H9 (cell line): ENCODE measurements around the gene PGLYRP3. TPM values are rescaled to one million over a fixed set of nuclear protein-coding genes. Genes with fewer than 3 reads are reported as not detected.

ENCODE experiments used
- DNase-seq: peaks from one replicate; pipeline ENCODE4 v3.0.0-alpha.2; 2017
- H2AFZ ChIP-seq: one replicate; pipeline ENCODE4 v1.6.1; 2013; ENCODE audit warnings: mild to moderate bottlenecking, low read length, control low read depth, moderate library complexity
- H2AK5ac ChIP-seq: 2 replicates; pipeline ENCODE4 v1.6.1; 2013; ENCODE audit warnings: low read length, control low read depth, mixed read lengths; ENCODE audit not compliant: insufficient read length
- H2BK120ac ChIP-seq: one replicate; pipeline ENCODE4 v1.6.1; 2013; ENCODE audit warnings: low read depth, mild to moderate bottlenecking, low read length, control low read depth, inconsistent platforms; ENCODE audit not compliant: poor library complexity, severe bottlenecking
- H2BK12ac ChIP-seq: 2 replicates; pipeline ENCODE4 v1.6.1; 2013; ENCODE audit warnings: low read length, control low read depth, mixed read lengths, low read depth; ENCODE audit not compliant: insufficient read length
- H2BK15ac ChIP-seq: 2 replicates; pipeline ENCODE4 v1.6.1; 2013; ENCODE audit warnings: low read depth, low read length, control low read depth
- H2BK20ac ChIP-seq: one replicate; pipeline ENCODE4 v1.6.1; 2013; ENCODE audit warnings: low read depth, mild to moderate bottlenecking, low read length, control low read depth, inconsistent platforms; ENCODE audit not compliant: poor library complexity, severe bottlenecking
- H2BK5ac ChIP-seq: 2 replicates; pipeline ENCODE4 v1.6.1; 2013; ENCODE audit warnings: low read length, control low read depth, mixed read lengths; ENCODE audit not compliant: insufficient read length
- H3K14ac ChIP-seq: 2 replicates; pipeline ENCODE4 v1.6.1; 2013; ENCODE audit warnings: low read length, control low read depth; ENCODE audit not compliant: insufficient read depth
- H3K18ac ChIP-seq: 2 replicates; pipeline ENCODE4 v1.6.1; 2013; ENCODE audit warnings: low read depth, mild to moderate bottlenecking, mixed read lengths, low read length, control low read depth; ENCODE audit not compliant: insufficient read length
- H3K23ac ChIP-seq: 2 replicates; pipeline ENCODE4 v1.6.1; 2013; ENCODE audit warnings: low read length, control low read depth, mixed read lengths, low read depth; ENCODE audit not compliant: insufficient read length
- H3K23me2 ChIP-seq: 2 replicates; pipeline ENCODE4 v1.6.1; 2013; ENCODE audit warnings: low read depth, mild to moderate bottlenecking, mixed read lengths, low read length, control low read depth; ENCODE audit not compliant: insufficient read length, poor library complexity, severe bottlenecking
- H3K27ac ChIP-seq: 2 replicates; pipeline ENCODE4 v1.5.1; 2013; ENCODE audit warnings: low read length, control low read depth, mixed read lengths, low read depth; ENCODE audit not compliant: insufficient read length
- H3K27me3 ChIP-seq: 2 replicates; pipeline ENCODE4 v1.6.1; 2013; ENCODE audit warnings: low read length, control low read depth, inconsistent platforms; ENCODE audit not compliant: insufficient read depth
- H3K4ac ChIP-seq: 2 replicates; pipeline ENCODE4 v1.6.1; 2013; ENCODE audit warnings: low read depth, mild to moderate bottlenecking, control low read depth, inconsistent platforms, low read length, moderate library complexity
- H3K4me1 ChIP-seq: 2 replicates; pipeline ENCODE4 v1.6.1; 2013; ENCODE audit warnings: low read length, control low read depth, inconsistent platforms; ENCODE audit not compliant: insufficient read depth
- H3K4me2 ChIP-seq: 2 replicates; pipeline ENCODE4 v1.6.1; 2013; ENCODE audit warnings: low read length, control low read depth, mixed read lengths; ENCODE audit not compliant: insufficient read length, insufficient read depth
- H3K56ac ChIP-seq: 2 replicates; pipeline ENCODE4 v1.6.1; 2013; ENCODE audit warnings: low read depth, mild to moderate bottlenecking, mixed read lengths, low read length, control low read depth; ENCODE audit not compliant: insufficient read length
- H3K79me1 ChIP-seq: 2 replicates; pipeline ENCODE4 v1.6.1; 2013; ENCODE audit warnings: low read depth, mild to moderate bottlenecking, moderate library complexity, low read length, control low read depth, inconsistent platforms; ENCODE audit not compliant: insufficient read depth, poor library complexity, severe bottlenecking
- H3K79me2 ChIP-seq: 2 replicates; pipeline ENCODE4 v1.6.1; 2013; ENCODE audit warnings: low read length, control low read depth, inconsistent platforms; ENCODE audit not compliant: insufficient read depth
- H3K9ac ChIP-seq: 2 replicates; pipeline ENCODE4 v1.6.1; 2013; ENCODE audit warnings: low read length, control low read depth, mixed read lengths; ENCODE audit not compliant: insufficient read length; ENCODE audit errors: extremely low read depth
- H3K9me3 ChIP-seq: one replicate; pipeline ENCODE4 v1.6.1; 2013; ENCODE audit warnings: low read depth, low read length, inconsistent platforms; ENCODE audit not compliant: control insufficient read depth
- H3T11ph ChIP-seq: one replicate; pipeline ENCODE4 v1.6.1; 2013; ENCODE audit warnings: mild to moderate bottlenecking, low read length, control low read depth, inconsistent platforms
- H4K20me1 ChIP-seq: one replicate; pipeline ENCODE4 v1.6.1; 2013; ENCODE audit not compliant: control insufficient read depth, insufficient read length, insufficient read depth
- H4K5ac ChIP-seq: 2 replicates; pipeline ENCODE4 v1.6.1; 2013; ENCODE audit warnings: low read depth, mild to moderate bottlenecking, mixed read lengths, low read length, control low read depth; ENCODE audit not compliant: insufficient read length
- H4K8ac ChIP-seq: replicated peaks from 2 replicates; pipeline ENCODE4 v1.6.1; 2013; ENCODE audit warnings: low read length, control low read depth, mixed read lengths, low read depth; ENCODE audit not compliant: insufficient read length
- H4K91ac ChIP-seq: 2 replicates; pipeline ENCODE4 v1.6.1; 2013; ENCODE audit warnings: low read depth, mild to moderate bottlenecking, moderate library complexity, mixed read lengths, low read length, control low read depth; ENCODE audit not compliant: insufficient read length
- H3K27ac Mint-ChIP-seq, 3 experiments: 2 replicates in 2 of 3; 3 replicates in 1 of 3; pipeline ENCODE4 v1.8.0; 2020 to 2021; ENCODE audit warnings: mixed read lengths in 3 of 3, mild to moderate bottlenecking in 1 of 3, moderate library complexity in 1 of 3
- H3K27me3 Mint-ChIP-seq: 2 replicates; pipeline ENCODE4 v1.8.0; 2021; ENCODE audit warnings: low read depth, mild to moderate bottlenecking, moderate library complexity, mixed read lengths
- H3K36me3 Mint-ChIP-seq, 3 experiments: 2 replicates in 2 of 3; 3 replicates in 1 of 3; pipeline ENCODE4 v1.8.0; 2020 to 2021; ENCODE audit warnings: low read depth in 3 of 3, mixed read lengths in 3 of 3; ENCODE audit not compliant: insufficient read depth in 1 of 3
- H3K4me1 Mint-ChIP-seq, 2 experiments: 2 replicates each; pipeline ENCODE4 v1.8.0; 2020; ENCODE audit warnings: mixed read lengths in 2 of 2
- H3K4me3 Mint-ChIP-seq, 2 experiments: 2 replicates in 1 of 2; 3 replicates in 1 of 2; pipeline ENCODE4 v1.8.0; 2020 to 2021; ENCODE audit warnings: mild to moderate bottlenecking in 2 of 2, mixed read lengths in 2 of 2, moderate library complexity in 1 of 2
- H3K9me3 Mint-ChIP-seq, 2 experiments: 2 replicates in 1 of 2; 3 replicates in 1 of 2; pipeline ENCODE4 v1.8.0; 2020; ENCODE audit warnings: mild to moderate bottlenecking in 2 of 2, mixed read lengths in 2 of 2, moderate library complexity in 1 of 2
- WGBS: extraction: QIAGEN DNeasy Blood & Tissue Kit; methylation state at CpG from one replicate; pipeline ENCODE4 v1.1.7; 2013; ENCODE audit warnings: missing lambda C conversion rate, low lambda C conversion rate, mixed read lengths; ENCODE audit not compliant: insufficient read length; ENCODE audit errors: extremely low coverage; 5-methylcytosine and 5-hydroxymethylcytosine counted together
- total RNA-seq: library from RNA; stranded (reverse); gene quantifications from 2 replicates; pipeline ENCODE4 v1.2.1, GENCODE V29; 2021
- TF ChIP-seq, protein P1 (sequence below): fragments of 200-600 bp; sonication (generic); conservative IDR thresholded peaks from 3 replicates; pipeline ENCODE4 v1.8.0; 2021; ENCODE audit warnings: antibody characterized with exemption, mild to moderate bottlenecking

The PGLYRP3 gene
- total RNA-seq, 1 experiment from 2014 or later: not detected

DNA sequence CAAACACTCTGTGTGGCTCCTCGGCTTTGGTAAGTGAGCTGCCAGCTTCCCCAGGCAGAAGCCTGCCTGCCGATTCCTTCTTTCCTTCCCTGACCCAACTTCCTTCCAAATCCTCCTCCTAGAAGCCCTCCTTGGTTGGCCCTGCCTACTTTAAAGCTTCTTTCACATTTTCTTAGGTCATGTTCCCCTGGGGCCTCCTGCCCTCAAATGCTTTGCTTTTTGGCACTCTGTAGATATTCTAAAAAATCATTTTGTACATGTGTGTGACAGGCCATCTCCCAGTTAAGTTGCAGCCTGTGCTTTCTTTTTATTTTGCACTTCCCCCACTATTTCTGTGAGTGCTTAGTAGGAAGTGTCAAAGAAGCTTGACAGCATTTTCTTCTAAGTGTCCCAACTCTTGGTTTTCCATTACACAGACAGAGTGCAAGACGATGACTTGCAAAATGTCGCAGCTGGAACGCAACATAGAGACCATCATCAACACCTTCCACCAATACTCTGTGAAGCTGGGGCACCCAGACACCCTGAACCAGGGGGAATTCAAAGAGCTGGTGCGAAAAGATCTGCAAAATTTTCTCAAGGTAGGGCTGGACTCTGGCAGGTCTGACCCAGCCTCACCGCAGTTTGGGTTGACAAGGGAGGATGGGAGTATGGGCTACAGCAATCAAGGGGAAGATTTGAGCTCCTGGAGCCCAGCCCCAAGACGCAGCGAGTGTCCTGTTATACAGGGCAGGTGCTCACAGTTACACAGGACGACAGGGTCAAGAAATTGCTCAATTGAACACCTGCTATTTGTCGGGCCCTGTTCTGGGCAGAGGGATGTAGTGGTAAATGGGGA lies 45.3 kb upstream of the PGLYRP3 start, which contains the start of gene S100A9:
Gene S100A9 (plus strand): TSS at position 2 of the 838 bp plus-strand sequence. CDS start 430 bp downstream, at position 432.
- Mint-ChIP-seq H3K27ac (peak within 1 kb of the TSS in 1 of 3 experiments; percentile 56; a peak in 1 of 7 replicates), H3K9me3 (peaks cover 0 to 4% of the 10 kb centered on the region in 2 experiments; a peak in 2 of 5 replicates), H3K4me1 (no peaks in the 10 kb centered on the region), H3K36me3 (no peaks in the 10 kb centered on the region), H3K27me3 (no peaks in the 10 kb centered on the region; the same call in 1 of the 2 replicates), H3K4me3 (no peak within 1 kb of the TSS)
- Histone ChIP-seq H4K91ac (no peak within 1 kb of the TSS), H3K14ac (no peak within 1 kb of the TSS), H2BK15ac (no peak within 1 kb of the TSS), H4K8ac (no peak within 1 kb of the TSS), H2BK5ac (no peak within 1 kb of the TSS), H3K4ac (no peak within 1 kb of the TSS), H2BK12ac (no peak within 1 kb of the TSS), H4K20me1 (no peaks in the 10 kb centered on the region), H3K4me1 (no peaks in the 10 kb centered on the region), H3K23ac (no peak within 1 kb of the TSS), H3K79me2 (no peaks in the 10 kb centered on the region), H3T11ph (no peak within 1 kb of the TSS), H3K56ac (no peak within 1 kb of the TSS), H3K18ac (no peak within 1 kb of the TSS), H3K9me3 (no peaks in the 10 kb centered on the region), H3K9ac (no peak within 1 kb of the TSS), H3K27me3 (no peaks in the 10 kb centered on the region), H3K4me2 (no peak within 1 kb of the TSS), H4K5ac (no peak within 1 kb of the TSS), H3K23me2 (no peaks in the 10 kb centered on the region), H2BK120ac (no peak within 1 kb of the TSS), H3K79me1 (no peaks in the 10 kb centered on the region), H2BK20ac (no peak within 1 kb of the TSS), H2AK5ac (no peak within 1 kb of the TSS), H3K27ac (no peak within 1 kb of the TSS), H2AFZ (no peak within 1 kb of the TSS)
- TF ChIP-seq, protein P1, sequence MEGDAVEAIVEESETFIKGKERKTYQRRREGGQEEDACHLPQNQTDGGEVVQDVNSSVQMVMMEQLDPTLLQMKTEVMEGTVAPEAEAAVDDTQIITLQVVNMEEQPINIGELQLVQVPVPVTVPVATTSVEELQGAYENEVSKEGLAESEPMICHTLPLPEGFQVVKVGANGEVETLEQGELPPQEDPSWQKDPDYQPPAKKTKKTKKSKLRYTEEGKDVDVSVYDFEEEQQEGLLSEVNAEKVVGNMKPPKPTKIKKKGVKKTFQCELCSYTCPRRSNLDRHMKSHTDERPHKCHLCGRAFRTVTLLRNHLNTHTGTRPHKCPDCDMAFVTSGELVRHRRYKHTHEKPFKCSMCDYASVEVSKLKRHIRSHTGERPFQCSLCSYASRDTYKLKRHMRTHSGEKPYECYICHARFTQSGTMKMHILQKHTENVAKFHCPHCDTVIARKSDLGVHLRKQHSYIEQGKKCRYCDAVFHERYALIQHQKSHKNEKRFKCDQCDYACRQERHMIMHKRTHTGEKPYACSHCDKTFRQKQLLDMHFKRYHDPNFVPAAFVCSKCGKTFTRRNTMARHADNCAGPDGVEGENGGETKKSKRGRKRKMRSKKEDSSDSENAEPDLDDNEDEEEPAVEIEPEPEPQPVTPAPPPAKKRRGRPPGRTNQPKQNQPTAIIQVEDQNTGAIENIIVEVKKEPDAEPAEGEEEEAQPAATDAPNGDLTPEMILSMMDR: no peak
- DNase-seq: no peak
- no CpG with 5 or more reads among the region's 11 CpGs for WGBS
